Measurements from ENCODE around the gene GGA2.

DNA sequence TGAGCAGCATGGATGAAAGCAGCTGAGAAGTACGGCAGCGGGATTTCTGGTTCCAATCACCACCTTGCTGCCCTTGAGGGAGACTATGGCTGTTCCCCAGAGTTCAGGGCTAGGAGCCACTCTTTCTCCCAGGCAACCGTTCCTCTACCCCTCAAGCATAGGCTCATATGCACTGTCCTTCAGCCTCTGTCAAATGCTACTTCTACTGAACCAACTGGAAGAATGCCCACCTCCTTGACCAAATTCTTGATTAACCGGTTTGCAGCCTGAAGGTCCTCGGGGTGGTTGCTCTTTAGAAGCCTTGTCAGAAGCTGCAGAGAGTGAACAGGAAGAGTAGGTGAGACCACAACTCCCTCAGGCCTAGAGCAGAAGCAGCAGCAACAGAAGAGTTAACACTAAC, 23.8 kb downstream of the GGA2 start:
- TF ChIP-seq, protein P1, sequence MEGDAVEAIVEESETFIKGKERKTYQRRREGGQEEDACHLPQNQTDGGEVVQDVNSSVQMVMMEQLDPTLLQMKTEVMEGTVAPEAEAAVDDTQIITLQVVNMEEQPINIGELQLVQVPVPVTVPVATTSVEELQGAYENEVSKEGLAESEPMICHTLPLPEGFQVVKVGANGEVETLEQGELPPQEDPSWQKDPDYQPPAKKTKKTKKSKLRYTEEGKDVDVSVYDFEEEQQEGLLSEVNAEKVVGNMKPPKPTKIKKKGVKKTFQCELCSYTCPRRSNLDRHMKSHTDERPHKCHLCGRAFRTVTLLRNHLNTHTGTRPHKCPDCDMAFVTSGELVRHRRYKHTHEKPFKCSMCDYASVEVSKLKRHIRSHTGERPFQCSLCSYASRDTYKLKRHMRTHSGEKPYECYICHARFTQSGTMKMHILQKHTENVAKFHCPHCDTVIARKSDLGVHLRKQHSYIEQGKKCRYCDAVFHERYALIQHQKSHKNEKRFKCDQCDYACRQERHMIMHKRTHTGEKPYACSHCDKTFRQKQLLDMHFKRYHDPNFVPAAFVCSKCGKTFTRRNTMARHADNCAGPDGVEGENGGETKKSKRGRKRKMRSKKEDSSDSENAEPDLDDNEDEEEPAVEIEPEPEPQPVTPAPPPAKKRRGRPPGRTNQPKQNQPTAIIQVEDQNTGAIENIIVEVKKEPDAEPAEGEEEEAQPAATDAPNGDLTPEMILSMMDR (conservative IDR thresholded peaks at IDR 0.05; ENCODE audit: low read depth, low read length), result no peak
- no peak for TF ChIP-seq EZH2 (IDR thresholded peaks at IDR 0.05; ENCODE audit: borderline replicate concordance, low read depth, low read length, poor library complexity, severe bottlenecking)

Measured in A673 (cell line).